Kidney epithelial cell (primary cell): ENCODE measurements around the gene CHPF2. TPM values are rescaled to one million over a fixed set of nuclear protein-coding genes. Genes with fewer than 3 reads are reported as not detected.

Experiments used
- DNase-seq: peaks from one replicate; pipeline ENCODE4 v3.0.0-alpha.2; 2010; ENCODE audit warnings: low read depth
- H3K27me3 ChIP-seq: 2 replicates; pipeline ENCODE4 v1.6.0; 2011; ENCODE audit warnings: low read length; ENCODE audit not compliant: control insufficient read depth, insufficient read depth
- H3K36me3 ChIP-seq: 2 replicates; pipeline ENCODE4 v1.5.1; 2011; ENCODE audit warnings: low read length; ENCODE audit not compliant: control insufficient read depth, insufficient read depth
- H3K4me3 ChIP-seq: 2 replicates; pipeline ENCODE4 v1.5.1; 2011; ENCODE audit warnings: low read depth, mild to moderate bottlenecking, control low read depth, low read length
- CTCF ChIP-seq: IDR thresholded peaks from 2 replicates; pipeline ENCODE4 v1.5.1; 2011; ENCODE audit warnings: mild to moderate bottlenecking, moderate library complexity, low read length, control low read depth, inconsistent platforms; ENCODE audit not compliant: insufficient read depth, poor library complexity, severe bottlenecking
- total RNA-seq: library from RNA; depleted of rRNA; stranded (reverse); fragments of >200 nt; gene quantifications from 2 replicates; pipeline ENCODE4 v1.2.3, GENCODE V29; 2015

The CHPF2 gene
- total RNA-seq, 1 donor from 2014 or later: 60.0 TPM

GRCh38 chr7:151238924-151239836 is 6.9 kb downstream of the CHPF2 start:
- TF ChIP-seq CTCF: no peak
- peaks cover 2% of the 10 kb centered on the region for H3K36me3 ChIP-seq
- no peaks in the 10 kb centered on the region for H3K27me3 ChIP-seq
- H3K4me3 ChIP-seq: no peak overlapping the region
- no peak for DNase-seq

- no peak for DNase-seq
- no peak for TF ChIP-seq CTCF
- H3K36me3 ChIP-seq: peaks cover 2% of the 10 kb centered on the region
- no peak overlapping the region for H3K4me3 ChIP-seq
- peaks cover 2% of the 10 kb centered on the region for H3K27me3 ChIP-seq
These were observed 7.7 kb downstream of the CHPF2 start for GRCh38 chr7:151239837-151240459.

GRCh38 chr7:151240536-151240935 is 8.3 kb downstream of the CHPF2 start:
- Histone ChIP-seq H3K36me3 (peaks cover 1% of the 10 kb centered on the region), H3K27me3 (peaks cover 5% of the 10 kb centered on the region), H3K4me3 (no peak overlapping the region)
- DNase-seq: no peak
- no peak for TF ChIP-seq CTCF

- Histone ChIP-seq H3K27me3 (peaks cover 5% of the 10 kb centered on the region), H3K36me3 (peaks cover 1% of the 10 kb centered on the region), H3K4me3 (no peak overlapping the region)
- no peak for DNase-seq
- TF ChIP-seq CTCF: no peak
These were observed 8.9 kb downstream of the CHPF2 start for GRCh38 chr7:151240942-151241754.

- H3K27me3 ChIP-seq: peaks cover 5% of the 10 kb centered on the region
- TF ChIP-seq CTCF: no peak
These were observed 9.4 kb downstream of the CHPF2 start for GRCh38 chr7:151241755-151242096.

More at GRCh38 chr7:151241755-151242096, 9.4 kb downstream of the CHPF2 start:
- DNase-seq: no peak
- H3K36me3 ChIP-seq: peaks cover 1% of the 10 kb centered on the region
- H3K4me3 ChIP-seq: no peak overlapping the region
